Measurements from ENCODE around the gene SLC39A8.

The SLC39A8 gene

DNA sequence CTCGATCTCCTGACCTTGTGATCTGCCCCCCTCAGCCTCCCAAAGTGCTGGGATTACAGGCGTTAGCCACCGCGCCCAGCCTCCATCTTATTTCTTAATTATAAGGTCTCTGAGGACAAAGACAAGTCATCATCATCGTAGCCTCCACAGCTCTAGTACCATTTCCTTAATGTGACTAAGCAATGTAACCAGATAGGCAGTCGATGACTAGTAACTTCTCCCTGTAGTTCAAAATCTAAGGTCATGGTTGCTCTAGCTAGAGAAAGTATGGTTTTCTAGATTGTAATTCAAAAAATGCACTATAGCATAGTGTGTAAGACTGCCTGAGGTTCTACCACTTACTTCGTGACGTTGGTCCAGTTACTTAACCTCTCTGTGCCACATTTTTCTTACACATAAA is 6.9 kb downstream of the SLC39A8 start:
- Histone ChIP-seq H3K9ac (ENCODE audit: low read depth, low read length) (no peak overlapping the region), H3K27me3 (ENCODE audit: control insufficient read depth, insufficient read depth, low read length) (no peaks in the 10 kb centered on the region), H3K4me2 (ENCODE audit: low read length) (no peak overlapping the region), H3K36me3 (ENCODE audit: insufficient read depth, low read length) (no peaks in the 10 kb centered on the region), H3K9me3 (replicated peaks; ENCODE audit: low read length) (no peaks in the 10 kb centered on the region), H3K4me1 (ENCODE audit: control insufficient read depth, insufficient read depth, low read length) (peaks cover 13% of the 10 kb centered on the region), H3K4me3 (ENCODE audit: low read length) (no peak overlapping the region)

- no peak overlapping the region for H3K9ac ChIP-seq (ENCODE audit: low read depth, low read length)
- H3K4me2 ChIP-seq (ENCODE audit: low read length): no peak overlapping the region
- no peaks in the 10 kb centered on the region for H3K27me3 ChIP-seq (ENCODE audit: control insufficient read depth, insufficient read depth, low read length)
- H3K4me1 ChIP-seq (ENCODE audit: control insufficient read depth, insufficient read depth, low read length): peaks cover 3% of the 10 kb centered on the region
- H3K36me3 ChIP-seq (ENCODE audit: insufficient read depth, low read length): no peaks in the 10 kb centered on the region
- H3K4me3 ChIP-seq (ENCODE audit: low read length): no peak overlapping the region
- no peaks in the 10 kb centered on the region for H3K9me3 ChIP-seq (replicated peaks; ENCODE audit: low read length)
Observed at GRCh38 chr4:102335616-102336015, 9.7 kb downstream of the SLC39A8 start.

GRCh38 chr4:102334624-102335023 is 10.7 kb downstream of the SLC39A8 start:
- H3K4me2 ChIP-seq (ENCODE audit: low read length): no peak overlapping the region
- H3K27me3 ChIP-seq (ENCODE audit: control insufficient read depth, insufficient read depth, low read length): no peaks in the 10 kb centered on the region
- no peak overlapping the region for H3K4me3 ChIP-seq (ENCODE audit: low read length)
- H3K9ac ChIP-seq (ENCODE audit: low read depth, low read length): no peak overlapping the region
- no peaks in the 10 kb centered on the region for H3K4me1 ChIP-seq (ENCODE audit: control insufficient read depth, insufficient read depth, low read length)
- no peaks in the 10 kb centered on the region for H3K36me3 ChIP-seq (ENCODE audit: insufficient read depth, low read length)
- H3K9me3 ChIP-seq (replicated peaks; ENCODE audit: low read length): no peaks in the 10 kb centered on the region

DNA sequence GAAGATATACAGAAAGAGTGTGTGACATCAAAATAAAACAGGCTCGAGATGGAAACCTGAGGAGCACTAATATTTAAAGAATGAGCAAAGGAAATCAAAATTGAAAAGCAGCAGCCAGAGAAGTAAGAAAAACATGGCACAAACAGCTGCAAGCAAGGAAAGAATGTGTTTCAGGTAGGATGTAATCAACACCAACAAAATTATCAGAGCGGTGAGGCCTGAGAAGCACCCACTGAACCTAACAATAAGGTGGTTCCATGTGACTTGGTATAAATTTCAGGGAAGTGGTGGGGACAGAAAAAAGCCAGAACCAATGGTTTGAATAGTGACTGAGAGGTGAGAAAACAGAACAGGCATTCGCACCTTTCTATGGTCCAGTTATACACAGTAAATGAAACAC is 11.5 kb downstream of the SLC39A8 start:
- H3K9ac ChIP-seq (ENCODE audit: low read depth, low read length): no peak overlapping the region
- no peak overlapping the region for H3K4me3 ChIP-seq (ENCODE audit: low read length)
- no peaks in the 10 kb centered on the region for H3K36me3 ChIP-seq (ENCODE audit: insufficient read depth, low read length)
- no peaks in the 10 kb centered on the region for H3K9me3 ChIP-seq (replicated peaks; ENCODE audit: low read length)
- H3K27me3 ChIP-seq (ENCODE audit: control insufficient read depth, insufficient read depth, low read length): no peaks in the 10 kb centered on the region
- H3K4me1 ChIP-seq (ENCODE audit: control insufficient read depth, insufficient read depth, low read length): no peaks in the 10 kb centered on the region
- H3K4me2 ChIP-seq (ENCODE audit: low read length): no peak overlapping the region

- no peak overlapping the region for H3K4me2 ChIP-seq (ENCODE audit: low read length)
- no peaks in the 10 kb centered on the region for H3K9me3 ChIP-seq (replicated peaks; ENCODE audit: low read length)
- no peaks in the 10 kb centered on the region for H3K4me1 ChIP-seq (ENCODE audit: control insufficient read depth, insufficient read depth, low read length)
- H3K27me3 ChIP-seq (ENCODE audit: control insufficient read depth, insufficient read depth, low read length): no peaks in the 10 kb centered on the region
- no peaks in the 10 kb centered on the region for H3K36me3 ChIP-seq (ENCODE audit: insufficient read depth, low read length)
- H3K9ac ChIP-seq (ENCODE audit: low read depth, low read length): no peak overlapping the region
- no peak overlapping the region for H3K4me3 ChIP-seq (ENCODE audit: low read length)
Observed at GRCh38 chr4:102328045-102328444, 17.2 kb downstream of the SLC39A8 start.

DNA sequence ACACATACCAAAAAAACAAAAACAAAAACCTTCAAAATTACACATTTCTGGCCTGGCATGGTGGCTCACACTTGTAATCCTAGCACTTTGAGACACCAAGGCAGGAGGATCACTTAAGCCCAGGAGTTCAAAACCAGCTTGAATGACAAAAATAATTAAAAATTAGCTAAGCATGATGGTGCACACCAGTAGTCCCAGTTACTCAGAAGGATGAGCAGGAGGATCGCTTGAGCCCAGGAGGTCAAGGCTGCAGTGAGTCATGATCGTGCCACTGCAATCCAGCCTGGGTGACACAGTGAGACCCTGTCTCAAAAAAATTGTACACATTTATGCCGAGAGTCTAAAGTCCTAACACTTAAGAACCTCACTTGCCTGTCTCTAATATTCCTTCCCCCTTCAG is 18.3 kb downstream of the SLC39A8 start:
- Histone ChIP-seq H3K4me3 (ENCODE audit: low read length) (no peak overlapping the region), H3K4me1 (ENCODE audit: control insufficient read depth, insufficient read depth, low read length) (no peaks in the 10 kb centered on the region)

GRCh38 chr4:102324730-102325129 is 20.6 kb downstream of the SLC39A8 start:
- Histone ChIP-seq H3K9me3 (replicated peaks; ENCODE audit: low read length) (no peaks in the 10 kb centered on the region), H3K4me1 (ENCODE audit: control insufficient read depth, insufficient read depth, low read length) (no peaks in the 10 kb centered on the region), H3K4me3 (ENCODE audit: low read length) (no peak overlapping the region), H3K4me2 (ENCODE audit: low read length) (no peak overlapping the region), H3K9ac (ENCODE audit: low read depth, low read length) (no peak overlapping the region), H3K27me3 (ENCODE audit: control insufficient read depth, insufficient read depth, low read length) (no peaks in the 10 kb centered on the region), H3K36me3 (ENCODE audit: insufficient read depth, low read length) (no peaks in the 10 kb centered on the region)

More for the DNA sequence above, 18.3 kb downstream of the SLC39A8 start:
- Histone ChIP-seq H3K36me3 (ENCODE audit: insufficient read depth, low read length) (no peaks in the 10 kb centered on the region), H3K9ac (ENCODE audit: low read depth, low read length) (no peak overlapping the region), H3K27me3 (ENCODE audit: control insufficient read depth, insufficient read depth, low read length) (no peaks in the 10 kb centered on the region), H3K9me3 (replicated peaks; ENCODE audit: low read length) (no peaks in the 10 kb centered on the region), H3K4me2 (ENCODE audit: low read length) (no peak overlapping the region)

DNA sequence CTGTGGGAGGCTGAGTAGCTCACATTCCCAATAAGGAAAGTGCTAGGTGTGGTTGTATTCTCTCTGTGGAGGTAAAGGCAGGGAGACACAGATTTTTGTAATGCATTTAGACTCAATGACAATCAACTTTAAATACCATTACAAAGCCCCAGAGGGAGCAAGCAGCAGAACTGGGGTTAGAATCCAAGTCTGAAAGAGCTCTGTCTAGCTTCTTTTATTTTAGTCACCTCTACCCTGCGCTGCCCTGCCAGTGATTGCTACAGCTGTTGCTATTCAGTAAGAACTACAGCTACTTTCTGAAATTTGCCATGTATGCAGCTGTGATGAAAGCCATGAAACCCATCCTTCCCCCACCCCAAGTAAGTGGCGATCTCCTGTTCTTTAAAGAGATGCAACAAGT is 22.5 kb downstream of the SLC39A8 start:
- Histone ChIP-seq H3K4me2 (ENCODE audit: low read length) (no peak overlapping the region), H3K9ac (ENCODE audit: low read depth, low read length) (no peak overlapping the region), H3K36me3 (ENCODE audit: insufficient read depth, low read length) (no peaks in the 10 kb centered on the region), H3K9me3 (replicated peaks; ENCODE audit: low read length) (no peaks in the 10 kb centered on the region), H3K4me1 (ENCODE audit: control insufficient read depth, insufficient read depth, low read length) (no peaks in the 10 kb centered on the region), H3K27me3 (ENCODE audit: control insufficient read depth, insufficient read depth, low read length) (no peaks in the 10 kb centered on the region), H3K4me3 (ENCODE audit: low read length) (no peak overlapping the region)

GRCh38 chr4:102321260-102321995 is 23.9 kb downstream of the SLC39A8 start:
- Histone ChIP-seq H3K4me1 (ENCODE audit: control insufficient read depth, insufficient read depth, low read length) (no peaks in the 10 kb centered on the region), H3K27me3 (ENCODE audit: control insufficient read depth, insufficient read depth, low read length) (no peaks in the 10 kb centered on the region), H3K36me3 (ENCODE audit: insufficient read depth, low read length) (no peaks in the 10 kb centered on the region), H3K4me3 (ENCODE audit: low read length) (no peak overlapping the region), H3K9me3 (replicated peaks; ENCODE audit: low read length) (no peaks in the 10 kb centered on the region), H3K9ac (ENCODE audit: low read depth, low read length) (no peak overlapping the region), H3K4me2 (ENCODE audit: low read length) (no peak overlapping the region)

DNA sequence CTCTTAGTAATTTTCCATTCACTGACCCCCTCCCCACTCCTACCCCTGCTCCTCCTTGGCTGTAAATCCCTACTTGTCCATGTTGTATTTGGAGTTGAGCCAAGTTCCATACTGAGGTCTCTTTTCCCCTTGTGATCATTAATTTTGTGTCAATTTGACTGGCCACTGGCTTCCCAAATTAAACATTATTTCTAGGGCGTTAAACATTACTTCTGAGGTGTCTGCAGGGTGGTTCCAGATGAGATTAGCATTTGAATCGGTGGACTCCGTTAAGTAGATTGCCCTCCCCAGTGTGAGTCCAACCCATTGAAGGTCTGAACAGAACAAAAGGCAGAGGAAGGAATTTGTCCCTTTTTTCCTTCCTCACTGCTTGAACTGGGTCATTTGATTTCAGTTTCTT is 25.7 kb downstream of the SLC39A8 start:
- no peak overlapping the region for H3K4me2 ChIP-seq (ENCODE audit: low read length)
- no peaks in the 10 kb centered on the region for H3K9me3 ChIP-seq (replicated peaks; ENCODE audit: low read length)
- H3K36me3 ChIP-seq (ENCODE audit: insufficient read depth, low read length): no peaks in the 10 kb centered on the region

DNA sequence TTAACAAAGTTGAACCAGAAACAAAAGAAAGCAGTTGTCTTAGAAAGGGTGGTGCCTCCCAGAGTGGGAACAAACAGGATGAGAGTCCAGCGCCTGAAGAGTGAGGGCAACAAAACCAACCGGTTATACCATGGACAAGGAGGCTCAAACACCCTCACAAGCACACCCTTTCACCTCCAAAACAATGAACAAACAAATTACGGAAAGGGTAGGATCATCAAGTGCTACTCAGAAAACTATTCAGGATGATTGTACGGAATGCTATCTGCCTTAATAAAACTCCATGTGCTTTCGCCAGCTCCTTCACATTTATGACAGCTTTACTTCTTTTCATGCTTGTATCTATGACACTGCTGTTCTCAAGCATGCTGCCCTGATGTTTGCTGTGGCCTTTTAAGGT is 26.8 kb downstream of the SLC39A8 start:
- no peaks in the 10 kb centered on the region for H3K4me1 ChIP-seq (ENCODE audit: control insufficient read depth, insufficient read depth, low read length)
- no peaks in the 10 kb centered on the region for H3K36me3 ChIP-seq (ENCODE audit: insufficient read depth, low read length)
- H3K4me2 ChIP-seq (ENCODE audit: low read length): no peak overlapping the region
- H3K4me3 ChIP-seq (ENCODE audit: low read length): no peak overlapping the region
- H3K9ac ChIP-seq (ENCODE audit: low read depth, low read length): no peak overlapping the region
- no peaks in the 10 kb centered on the region for H3K27me3 ChIP-seq (ENCODE audit: control insufficient read depth, insufficient read depth, low read length)
- no peaks in the 10 kb centered on the region for H3K9me3 ChIP-seq (replicated peaks; ENCODE audit: low read length)

More for the DNA sequence above, 25.7 kb downstream of the SLC39A8 start:
- no peaks in the 10 kb centered on the region for H3K4me1 ChIP-seq (ENCODE audit: control insufficient read depth, insufficient read depth, low read length)
- H3K27me3 ChIP-seq (ENCODE audit: control insufficient read depth, insufficient read depth, low read length): no peaks in the 10 kb centered on the region
- H3K4me3 ChIP-seq (ENCODE audit: low read length): no peak overlapping the region
- no peak overlapping the region for H3K9ac ChIP-seq (ENCODE audit: low read depth, low read length)

DNA sequence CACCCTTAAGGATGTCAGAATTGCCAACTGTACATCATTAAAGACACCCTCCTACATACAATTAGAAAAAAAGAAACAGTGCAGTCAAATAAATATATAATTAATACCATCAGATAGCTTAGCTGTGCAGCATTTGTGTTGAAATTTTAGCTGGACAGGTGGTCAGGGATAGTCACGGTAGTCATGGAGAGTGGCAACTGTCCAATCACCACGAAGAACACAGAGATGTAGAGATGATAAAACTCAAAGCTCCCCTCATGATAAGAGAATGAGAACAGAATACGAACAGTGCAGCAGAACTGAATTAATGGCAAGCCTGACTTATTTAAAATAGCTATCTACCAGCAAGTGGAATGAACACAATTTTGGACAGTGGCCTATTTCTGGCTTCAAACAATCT is 27.2 kb downstream of the SLC39A8 start:
- no peak overlapping the region for H3K4me3 ChIP-seq (ENCODE audit: low read length)
- no peaks in the 10 kb centered on the region for H3K4me1 ChIP-seq (ENCODE audit: control insufficient read depth, insufficient read depth, low read length)
- no peaks in the 10 kb centered on the region for H3K27me3 ChIP-seq (ENCODE audit: control insufficient read depth, insufficient read depth, low read length)
- no peaks in the 10 kb centered on the region for H3K36me3 ChIP-seq (ENCODE audit: insufficient read depth, low read length)
- H3K9me3 ChIP-seq (replicated peaks; ENCODE audit: low read length): no peaks in the 10 kb centered on the region
- H3K4me2 ChIP-seq (ENCODE audit: low read length): no peak overlapping the region
- H3K9ac ChIP-seq (ENCODE audit: low read depth, low read length): no peak overlapping the region

Data from skeletal muscle satellite cell (primary cell).